ENCODE results near the gene GPC2.

- TF ChIP-seq CTCF (IDR thresholded peaks at IDR 0.05; ENCODE audit: low read depth, low read length, poor library complexity, severe bottlenecking) (no peak), EZH2phosphoT487 (IDR thresholded peaks at IDR 0.05; ENCODE audit: borderline replicate concordance, low read length) (no peak)
Observed at GRCh38 chr7:100171087-100171681, 6.0 kb downstream of the GPC2 start.

Data from DOHH2 (cell line).